ENCODE measurements around the gene DDX56.
"Not testable (repeated sequence)": the region's sequence is repeated elsewhere in the genome, so short reads cannot be mapped to it uniquely, and the experiment has no call there.

DDX56 gene

GRCh38 chr7:44603193-44603592 lies 29.5 kb upstream of the DDX56 start:
- no peak for DNase-seq (ENCODE audit: extremely low read depth, insufficient read length)
- H3K4me3 ChIP-seq (replicated peaks; ENCODE audit: low read depth, low read length): no peak overlapping the region
- no peaks in the 10 kb centered on the region for H3K36me3 ChIP-seq (ENCODE audit: control insufficient read depth, insufficient read depth, low read length)
- H3K27me3 ChIP-seq (replicated peaks; ENCODE audit: control insufficient read depth, insufficient read depth, low read length): no peaks in the 10 kb centered on the region
- no peak for TF ChIP-seq CTCF (IDR thresholded peaks at IDR 0.05; ENCODE audit: insufficient read depth, low read length, poor library complexity, severe bottlenecking)

GRCh38 chr7:44602576-44602910 lies 28.8 kb upstream of the DDX56 start:
- DNase-seq (ENCODE audit: extremely low read depth, insufficient read length): no peak
- no peak overlapping the region for H3K4me3 ChIP-seq (replicated peaks; ENCODE audit: low read depth, low read length)
- no peak for TF ChIP-seq CTCF (IDR thresholded peaks at IDR 0.05; ENCODE audit: insufficient read depth, low read length, poor library complexity, severe bottlenecking)
- no peaks in the 10 kb centered on the region for H3K36me3 ChIP-seq (ENCODE audit: control insufficient read depth, insufficient read depth, low read length)
- no peaks in the 10 kb centered on the region for H3K27me3 ChIP-seq (replicated peaks; ENCODE audit: control insufficient read depth, insufficient read depth, low read length)

GRCh38 chr7:44599222-44599621 lies 25.5 kb upstream of the DDX56 start:
- DNase-seq (ENCODE audit: extremely low read depth, insufficient read length): no peak

GRCh38 chr7:44597181-44597580 lies 23.5 kb upstream of the DDX56 start:
- not testable (repeated sequence) for H3K4me3 ChIP-seq (replicated peaks; ENCODE audit: low read depth, low read length); H3K27me3 ChIP-seq (replicated peaks; ENCODE audit: control insufficient read depth, insufficient read depth, low read length); DNase-seq (ENCODE audit: extremely low read depth, insufficient read length); H3K36me3 ChIP-seq (ENCODE audit: control insufficient read depth, insufficient read depth, low read length)

More at GRCh38 chr7:44599222-44599621, 25.5 kb upstream of the DDX56 start:
- no peak for TF ChIP-seq CTCF (IDR thresholded peaks at IDR 0.05; ENCODE audit: insufficient read depth, low read length, poor library complexity, severe bottlenecking)
- no peak overlapping the region for H3K4me3 ChIP-seq (replicated peaks; ENCODE audit: low read depth, low read length)
- H3K27me3 ChIP-seq (replicated peaks; ENCODE audit: control insufficient read depth, insufficient read depth, low read length): no peaks in the 10 kb centered on the region
- H3K36me3 ChIP-seq (ENCODE audit: control insufficient read depth, insufficient read depth, low read length): no peaks in the 10 kb centered on the region

GRCh38 chr7:44595934-44596635 lies 22.4 kb upstream of the DDX56 start:
- DNase-seq (ENCODE audit: extremely low read depth, insufficient read length): no peak
- Histone ChIP-seq H3K4me3 (replicated peaks; ENCODE audit: low read depth, low read length) (no peak overlapping the region), H3K27me3 (replicated peaks; ENCODE audit: control insufficient read depth, insufficient read depth, low read length) (no peaks in the 10 kb centered on the region), H3K36me3 (ENCODE audit: control insufficient read depth, insufficient read depth, low read length) (no peaks in the 10 kb centered on the region)
- TF ChIP-seq CTCF (IDR thresholded peaks at IDR 0.05; ENCODE audit: insufficient read depth, low read length, poor library complexity, severe bottlenecking): no peak

- no peak overlapping the region for H3K4me3 ChIP-seq (replicated peaks; ENCODE audit: low read depth, low read length)
- H3K36me3 ChIP-seq (ENCODE audit: control insufficient read depth, insufficient read depth, low read length): no peaks in the 10 kb centered on the region
- no peaks in the 10 kb centered on the region for H3K27me3 ChIP-seq (replicated peaks; ENCODE audit: control insufficient read depth, insufficient read depth, low read length)
- DNase-seq (ENCODE audit: extremely low read depth, insufficient read length): no peak
- TF ChIP-seq CTCF (IDR thresholded peaks at IDR 0.05; ENCODE audit: insufficient read depth, low read length, poor library complexity, severe bottlenecking): no peak
Observed at GRCh38 chr7:44590910-44591309, 17.2 kb upstream of the DDX56 start.
